Parathyroid adenoma (tissue), 2 donors: Measurements from ENCODE around the gene KLHL29.

Experiments
- H2AFZ ChIP-seq: fragments of 300-600 bp; sonication (generic); one replicate; pipeline ENCODE4 v1.7.0; 2017; ENCODE audit warnings: antibody characterized with exemption, mild to moderate bottlenecking
- H3K27ac ChIP-seq: fragments of 300-600 bp; sonication (generic); one replicate; pipeline ENCODE4 v1.7.0; 2017
- H3K27me3 ChIP-seq: fragments of 300-600 bp; sonication (generic); one replicate; pipeline ENCODE4 v1.7.0; 2017; ENCODE audit warnings: low read length; ENCODE audit not compliant: control insufficient read depth, insufficient read depth
- H3K36me3 ChIP-seq: fragments of 300-600 bp; sonication (generic); one replicate; pipeline ENCODE4 v1.7.0; 2017; ENCODE audit warnings: low read length; ENCODE audit not compliant: control insufficient read depth, insufficient read depth
- H3K4me1 ChIP-seq: fragments of 300-600 bp; sonication (generic); one replicate; pipeline ENCODE4 v1.7.0; 2017; ENCODE audit warnings: control low read depth
- H3K4me2 ChIP-seq: fragments of 300-600 bp; sonication (generic); one replicate; pipeline ENCODE4 v1.7.0; 2017; ENCODE audit warnings: low read length
- H3K4me3 ChIP-seq: fragments of 300-600 bp; sonication (generic); one replicate; pipeline ENCODE4 v1.7.0; 2017; ENCODE audit warnings: low read depth, low read length
- H3K79me2 ChIP-seq: fragments of 300-600 bp; sonication (generic); one replicate; pipeline ENCODE4 v1.7.0; 2017; ENCODE audit warnings: control low read depth
- H3K9ac ChIP-seq: fragments of 300-600 bp; sonication (generic); one replicate; pipeline ENCODE4 v1.7.0; 2017; ENCODE audit warnings: mild to moderate bottlenecking
- H3K9me3 ChIP-seq: fragments of 300-600 bp; sonication (generic); one replicate; pipeline ENCODE4 v1.7.0; 2017; ENCODE audit warnings: low read length; ENCODE audit not compliant: control insufficient read depth
- TF ChIP-seq, protein P1 (sequence below): fragments of 300-600 bp; sonication (generic); IDR thresholded peaks from one replicate; pipeline ENCODE4 v1.7.0; 2017; ENCODE audit warnings: antibody characterized with exemption, mild to moderate bottlenecking
- donor health status: primary hyperparathyroidism.

The KLHL29 gene

DNA sequence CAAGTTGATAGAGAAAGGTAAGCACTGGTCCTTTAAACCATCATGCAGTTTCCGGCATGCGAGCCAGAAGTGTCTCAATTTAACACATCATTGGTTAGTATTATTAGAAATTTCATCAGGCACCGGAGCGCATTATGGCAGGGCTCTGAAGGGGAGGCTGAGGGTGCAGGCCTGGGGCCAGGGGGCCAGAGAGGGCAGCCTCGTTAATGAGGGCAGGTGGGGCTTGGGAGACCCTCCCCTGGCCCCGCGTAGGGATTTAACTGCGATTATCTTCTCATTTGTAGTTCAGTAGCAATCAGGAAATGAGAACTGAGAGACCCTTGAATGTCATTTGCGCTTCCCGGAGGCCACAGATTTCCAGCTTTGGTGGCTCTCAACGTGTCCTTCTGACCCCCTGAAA lies 246.4 kb downstream of the KLHL29 start:
- Histone ChIP-seq H3K27me3 (no peaks in the 10 kb centered on the region), H3K79me2 (no peaks in the 10 kb centered on the region), H3K4me1 (no peaks in the 10 kb centered on the region), H3K4me2 (no peak overlapping the region), H3K9ac (no peak overlapping the region), H3K4me3 (no peak overlapping the region), H3K36me3 (no peaks in the 10 kb centered on the region), H3K27ac (no peak overlapping the region), H2AFZ (no peak overlapping the region), H3K9me3 (no peaks in the 10 kb centered on the region)
- TF ChIP-seq, protein P1, sequence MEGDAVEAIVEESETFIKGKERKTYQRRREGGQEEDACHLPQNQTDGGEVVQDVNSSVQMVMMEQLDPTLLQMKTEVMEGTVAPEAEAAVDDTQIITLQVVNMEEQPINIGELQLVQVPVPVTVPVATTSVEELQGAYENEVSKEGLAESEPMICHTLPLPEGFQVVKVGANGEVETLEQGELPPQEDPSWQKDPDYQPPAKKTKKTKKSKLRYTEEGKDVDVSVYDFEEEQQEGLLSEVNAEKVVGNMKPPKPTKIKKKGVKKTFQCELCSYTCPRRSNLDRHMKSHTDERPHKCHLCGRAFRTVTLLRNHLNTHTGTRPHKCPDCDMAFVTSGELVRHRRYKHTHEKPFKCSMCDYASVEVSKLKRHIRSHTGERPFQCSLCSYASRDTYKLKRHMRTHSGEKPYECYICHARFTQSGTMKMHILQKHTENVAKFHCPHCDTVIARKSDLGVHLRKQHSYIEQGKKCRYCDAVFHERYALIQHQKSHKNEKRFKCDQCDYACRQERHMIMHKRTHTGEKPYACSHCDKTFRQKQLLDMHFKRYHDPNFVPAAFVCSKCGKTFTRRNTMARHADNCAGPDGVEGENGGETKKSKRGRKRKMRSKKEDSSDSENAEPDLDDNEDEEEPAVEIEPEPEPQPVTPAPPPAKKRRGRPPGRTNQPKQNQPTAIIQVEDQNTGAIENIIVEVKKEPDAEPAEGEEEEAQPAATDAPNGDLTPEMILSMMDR, result no peak

DNA sequence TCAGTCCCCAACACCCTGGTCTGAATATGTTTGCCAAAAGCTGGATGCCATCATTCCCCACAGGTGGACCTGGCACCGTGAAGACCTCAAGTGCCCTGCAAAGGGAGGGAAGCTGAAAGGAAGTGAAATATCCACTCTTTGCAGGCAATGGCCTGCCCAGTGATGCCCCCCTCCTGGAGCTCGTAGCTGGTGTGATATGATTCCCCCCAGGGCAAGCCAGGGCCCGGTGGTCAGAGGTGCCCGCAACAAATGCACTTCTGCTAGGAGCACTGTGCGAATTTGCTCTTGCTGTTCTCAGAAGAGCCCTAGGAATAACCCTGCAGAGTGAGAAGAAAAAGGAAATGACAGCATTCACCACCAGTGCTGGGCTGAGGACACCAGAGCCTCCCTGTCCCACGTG lies 247.4 kb downstream of the KLHL29 start:
- Histone ChIP-seq H3K27me3 (no peaks in the 10 kb centered on the region), H3K9me3 (no peaks in the 10 kb centered on the region), H3K79me2 (no peaks in the 10 kb centered on the region), H3K27ac (no peak overlapping the region), H3K36me3 (no peaks in the 10 kb centered on the region), H3K4me3 (no peak overlapping the region), H3K4me1 (no peaks in the 10 kb centered on the region), H3K4me2 (no peak overlapping the region), H2AFZ (no peak overlapping the region), H3K9ac (no peak overlapping the region)
- TF ChIP-seq, protein P1, result no peak

DNA sequence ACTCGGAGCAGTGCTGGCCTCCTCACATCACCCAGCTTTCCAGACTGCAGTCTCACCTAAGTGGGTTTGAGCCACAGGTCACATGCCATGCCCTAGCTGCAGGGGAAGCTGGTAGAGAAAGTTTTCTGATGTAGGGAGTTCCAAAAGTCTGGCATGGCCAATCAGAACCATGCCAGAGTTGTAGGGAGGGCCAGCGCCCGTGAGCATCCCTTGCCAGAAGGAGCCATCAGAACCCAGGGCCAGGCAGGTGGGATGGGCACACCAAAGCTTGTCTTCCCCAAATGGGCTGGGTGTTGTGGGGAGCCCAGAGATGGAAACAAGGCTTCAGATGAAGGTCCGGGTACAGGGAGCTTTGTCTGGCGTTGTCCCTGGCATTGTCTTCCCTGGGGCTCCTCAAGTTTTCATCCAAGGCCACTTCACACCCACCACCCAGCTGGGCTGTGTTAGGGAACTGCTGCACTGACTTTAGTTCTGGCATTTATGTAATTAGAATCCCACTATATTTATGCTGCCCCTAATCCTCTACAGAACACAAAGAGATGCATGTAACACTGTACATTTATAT lies 247.9 kb downstream of the KLHL29 start:
- H2AFZ ChIP-seq, result no peak overlapping the region
- H3K4me3 ChIP-seq, result no peak overlapping the region
- no peak overlapping the region for H3K9ac ChIP-seq
- no peaks in the 10 kb centered on the region for H3K79me2 ChIP-seq
- H3K27me3 ChIP-seq, result no peaks in the 10 kb centered on the region
- no peaks in the 10 kb centered on the region for H3K9me3 ChIP-seq
- no peak overlapping the region for H3K4me2 ChIP-seq
- no peaks in the 10 kb centered on the region for H3K4me1 ChIP-seq
- H3K27ac ChIP-seq, result no peak overlapping the region
- TF ChIP-seq, protein P1, result no peak
- no peaks in the 10 kb centered on the region for H3K36me3 ChIP-seq

DNA sequence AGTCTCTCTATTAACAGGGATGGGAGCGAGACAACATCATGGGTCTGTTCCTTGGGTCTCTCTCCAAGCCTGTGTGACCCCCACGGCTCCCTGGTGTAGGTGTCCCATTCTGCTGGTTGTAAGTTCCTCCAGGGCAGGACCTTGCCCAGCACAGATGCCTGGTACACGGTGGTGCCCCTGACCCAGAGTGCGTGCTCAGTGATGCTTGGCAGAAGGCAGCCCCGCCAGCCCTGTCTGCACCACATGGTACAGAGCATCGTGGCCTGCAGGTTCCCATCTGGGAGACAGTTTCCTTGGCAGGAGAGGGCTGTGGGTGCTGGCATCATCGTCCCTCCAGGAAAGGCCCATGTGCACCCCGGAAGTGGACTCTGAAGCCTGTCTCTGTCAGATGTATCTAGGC lies 249.0 kb downstream of the KLHL29 start:
- no peaks in the 10 kb centered on the region for H3K79me2 ChIP-seq
- H3K27ac ChIP-seq, result no peak overlapping the region
- H3K36me3 ChIP-seq, result no peaks in the 10 kb centered on the region
- H3K27me3 ChIP-seq, result no peaks in the 10 kb centered on the region
- no peaks in the 10 kb centered on the region for H3K4me1 ChIP-seq
- H3K4me3 ChIP-seq, result no peak overlapping the region
- no peak overlapping the region for H2AFZ ChIP-seq
- no peak overlapping the region for H3K4me2 ChIP-seq
- H3K9ac ChIP-seq, result no peak overlapping the region
- TF ChIP-seq, protein P1, result no peak
- H3K9me3 ChIP-seq, result no peaks in the 10 kb centered on the region
